H9 (cell line): Measurements from ENCODE around the gene PRX. TPM values are rescaled to one million over a fixed set of nuclear protein-coding genes. Genes with fewer than 3 reads are reported as not detected.

Source experiments
- DNase-seq: peaks from one replicate; pipeline ENCODE4 v3.0.0-alpha.2; 2017
- H2AFZ ChIP-seq: one replicate; pipeline ENCODE4 v1.6.1; 2013; ENCODE audit warnings: mild to moderate bottlenecking, low read length, control low read depth, moderate library complexity
- H2AK5ac ChIP-seq: 2 replicates; pipeline ENCODE4 v1.6.1; 2013; ENCODE audit warnings: low read length, control low read depth, mixed read lengths; ENCODE audit not compliant: insufficient read length
- H2BK120ac ChIP-seq: one replicate; pipeline ENCODE4 v1.6.1; 2013; ENCODE audit warnings: low read depth, mild to moderate bottlenecking, low read length, control low read depth, inconsistent platforms; ENCODE audit not compliant: poor library complexity, severe bottlenecking
- H2BK12ac ChIP-seq: 2 replicates; pipeline ENCODE4 v1.6.1; 2013; ENCODE audit warnings: low read length, control low read depth, mixed read lengths, low read depth; ENCODE audit not compliant: insufficient read length
- H2BK15ac ChIP-seq: 2 replicates; pipeline ENCODE4 v1.6.1; 2013; ENCODE audit warnings: low read depth, low read length, control low read depth
- H2BK20ac ChIP-seq: one replicate; pipeline ENCODE4 v1.6.1; 2013; ENCODE audit warnings: low read depth, mild to moderate bottlenecking, low read length, control low read depth, inconsistent platforms; ENCODE audit not compliant: poor library complexity, severe bottlenecking
- H2BK5ac ChIP-seq: 2 replicates; pipeline ENCODE4 v1.6.1; 2013; ENCODE audit warnings: low read length, control low read depth, mixed read lengths; ENCODE audit not compliant: insufficient read length
- H3K14ac ChIP-seq: 2 replicates; pipeline ENCODE4 v1.6.1; 2013; ENCODE audit warnings: low read length, control low read depth; ENCODE audit not compliant: insufficient read depth
- H3K18ac ChIP-seq: 2 replicates; pipeline ENCODE4 v1.6.1; 2013; ENCODE audit warnings: low read depth, mild to moderate bottlenecking, mixed read lengths, low read length, control low read depth; ENCODE audit not compliant: insufficient read length
- H3K23ac ChIP-seq: 2 replicates; pipeline ENCODE4 v1.6.1; 2013; ENCODE audit warnings: low read length, control low read depth, mixed read lengths, low read depth; ENCODE audit not compliant: insufficient read length
- H3K23me2 ChIP-seq: 2 replicates; pipeline ENCODE4 v1.6.1; 2013; ENCODE audit warnings: low read depth, mild to moderate bottlenecking, mixed read lengths, low read length, control low read depth; ENCODE audit not compliant: insufficient read length, poor library complexity, severe bottlenecking
- H3K27ac ChIP-seq: 2 replicates; pipeline ENCODE4 v1.5.1; 2013; ENCODE audit warnings: low read length, control low read depth, mixed read lengths, low read depth; ENCODE audit not compliant: insufficient read length
- H3K27me3 ChIP-seq: 2 replicates; pipeline ENCODE4 v1.6.1; 2013; ENCODE audit warnings: low read length, control low read depth, inconsistent platforms; ENCODE audit not compliant: insufficient read depth
- H3K4ac ChIP-seq: 2 replicates; pipeline ENCODE4 v1.6.1; 2013; ENCODE audit warnings: low read depth, mild to moderate bottlenecking, control low read depth, inconsistent platforms, low read length, moderate library complexity
- H3K4me1 ChIP-seq: 2 replicates; pipeline ENCODE4 v1.6.1; 2013; ENCODE audit warnings: low read length, control low read depth, inconsistent platforms; ENCODE audit not compliant: insufficient read depth
- H3K4me2 ChIP-seq: 2 replicates; pipeline ENCODE4 v1.6.1; 2013; ENCODE audit warnings: low read length, control low read depth, mixed read lengths; ENCODE audit not compliant: insufficient read length, insufficient read depth
- H3K56ac ChIP-seq: 2 replicates; pipeline ENCODE4 v1.6.1; 2013; ENCODE audit warnings: low read depth, mild to moderate bottlenecking, mixed read lengths, low read length, control low read depth; ENCODE audit not compliant: insufficient read length
- H3K79me1 ChIP-seq: 2 replicates; pipeline ENCODE4 v1.6.1; 2013; ENCODE audit warnings: low read depth, mild to moderate bottlenecking, moderate library complexity, low read length, control low read depth, inconsistent platforms; ENCODE audit not compliant: insufficient read depth, poor library complexity, severe bottlenecking
- H3K79me2 ChIP-seq: 2 replicates; pipeline ENCODE4 v1.6.1; 2013; ENCODE audit warnings: low read length, control low read depth, inconsistent platforms; ENCODE audit not compliant: insufficient read depth
- H3K9ac ChIP-seq: 2 replicates; pipeline ENCODE4 v1.6.1; 2013; ENCODE audit warnings: low read length, control low read depth, mixed read lengths; ENCODE audit not compliant: insufficient read length; ENCODE audit errors: extremely low read depth
- H3K9me3 ChIP-seq: one replicate; pipeline ENCODE4 v1.6.1; 2013; ENCODE audit warnings: low read depth, low read length, inconsistent platforms; ENCODE audit not compliant: control insufficient read depth
- H3T11ph ChIP-seq: one replicate; pipeline ENCODE4 v1.6.1; 2013; ENCODE audit warnings: mild to moderate bottlenecking, low read length, control low read depth, inconsistent platforms
- H4K20me1 ChIP-seq: one replicate; pipeline ENCODE4 v1.6.1; 2013; ENCODE audit not compliant: control insufficient read depth, insufficient read length, insufficient read depth
- H4K5ac ChIP-seq: 2 replicates; pipeline ENCODE4 v1.6.1; 2013; ENCODE audit warnings: low read depth, mild to moderate bottlenecking, mixed read lengths, low read length, control low read depth; ENCODE audit not compliant: insufficient read length
- H4K8ac ChIP-seq: replicated peaks from 2 replicates; pipeline ENCODE4 v1.6.1; 2013; ENCODE audit warnings: low read length, control low read depth, mixed read lengths, low read depth; ENCODE audit not compliant: insufficient read length
- H4K91ac ChIP-seq: 2 replicates; pipeline ENCODE4 v1.6.1; 2013; ENCODE audit warnings: low read depth, mild to moderate bottlenecking, moderate library complexity, mixed read lengths, low read length, control low read depth; ENCODE audit not compliant: insufficient read length
- H3K27ac Mint-ChIP-seq, 3 experiments: 2 replicates in 2 of 3; 3 replicates in 1 of 3; pipeline ENCODE4 v1.8.0; 2020 to 2021; ENCODE audit warnings: mixed read lengths in 3 of 3, mild to moderate bottlenecking in 1 of 3, moderate library complexity in 1 of 3
- H3K27me3 Mint-ChIP-seq: 2 replicates; pipeline ENCODE4 v1.8.0; 2021; ENCODE audit warnings: low read depth, mild to moderate bottlenecking, moderate library complexity, mixed read lengths
- H3K36me3 Mint-ChIP-seq, 3 experiments: 2 replicates in 2 of 3; 3 replicates in 1 of 3; pipeline ENCODE4 v1.8.0; 2020 to 2021; ENCODE audit warnings: low read depth in 3 of 3, mixed read lengths in 3 of 3; ENCODE audit not compliant: insufficient read depth in 1 of 3
- H3K4me1 Mint-ChIP-seq, 2 experiments: 2 replicates each; pipeline ENCODE4 v1.8.0; 2020; ENCODE audit warnings: mixed read lengths in 2 of 2
- H3K4me3 Mint-ChIP-seq, 2 experiments: 2 replicates in 1 of 2; 3 replicates in 1 of 2; pipeline ENCODE4 v1.8.0; 2020 to 2021; ENCODE audit warnings: mild to moderate bottlenecking in 2 of 2, mixed read lengths in 2 of 2, moderate library complexity in 1 of 2
- H3K9me3 Mint-ChIP-seq, 2 experiments: 2 replicates in 1 of 2; 3 replicates in 1 of 2; pipeline ENCODE4 v1.8.0; 2020; ENCODE audit warnings: mild to moderate bottlenecking in 2 of 2, mixed read lengths in 2 of 2, moderate library complexity in 1 of 2
- CTCF ChIP-seq: fragments of 200-600 bp; sonication (generic); conservative IDR thresholded peaks from 3 replicates; pipeline ENCODE4 v1.8.0; 2021; ENCODE audit warnings: antibody characterized with exemption, mild to moderate bottlenecking
- WGBS: extraction: QIAGEN DNeasy Blood & Tissue Kit; methylation state at CpG from one replicate; pipeline ENCODE4 v1.1.7; 2013; ENCODE audit warnings: missing lambda C conversion rate, low lambda C conversion rate, mixed read lengths; ENCODE audit not compliant: insufficient read length; ENCODE audit errors: extremely low coverage; 5-methylcytosine and 5-hydroxymethylcytosine counted together
- total RNA-seq: library from RNA; stranded (reverse); gene quantifications from 2 replicates; pipeline ENCODE4 v1.2.1, GENCODE V29; 2021

Gene PRX
- total RNA-seq, 1 experiment from 2014 or later: 4.0 TPM

- H4K91ac ChIP-seq: no peak overlapping the region
Observed at GRCh38 chr19:40419066-40419612, 6.0 kb upstream of the PRX start.

More at GRCh38 chr19:40419066-40419612, 6.0 kb upstream of the PRX start:
- TF ChIP-seq CTCF: no peak
- Histone ChIP-seq H3K9me3 (no peaks in the 10 kb centered on the region), H3K4me1 (no peaks in the 10 kb centered on the region; the same call in 1 of the 2 replicates), H3K4me2 (no peak overlapping the region), H2BK5ac (no peak overlapping the region), H3K79me2 (no peaks in the 10 kb centered on the region), H2BK12ac (no peak overlapping the region), H4K5ac (no peak overlapping the region), H3K27ac (no peak overlapping the region), H2BK120ac (no peak overlapping the region), H2BK15ac (no peak overlapping the region), H3K18ac (no peak overlapping the region), H2BK20ac (no peak overlapping the region), H3K79me1 (no peaks in the 10 kb centered on the region), H3K23ac (no peak overlapping the region), H3K56ac (no peak overlapping the region), H3K23me2 (peaks cover 3% of the 10 kb centered on the region), H4K20me1 (no peaks in the 10 kb centered on the region), H3K9ac (no peak overlapping the region), H2AFZ (no peak overlapping the region), H2AK5ac (no peak overlapping the region), H3T11ph (no peak overlapping the region), H3K4ac (no peak overlapping the region), H3K14ac (no peak overlapping the region), H3K27me3 (no peaks in the 10 kb centered on the region), H4K8ac (no peak overlapping the region)
- H3K27me3 Mint-ChIP-seq: peaks cover 7% of the 10 kb centered on the region
- peak; percentile 33 for DNase-seq
- peak overlapping the region in 1 of 2 experiments; percentile 4; a peak in 1 of 5 replicates for H3K4me3 Mint-ChIP-seq
- H3K36me3 Mint-ChIP-seq: peaks cover 0 to 5% (median 4%) of the 10 kb centered on the region in 3 experiments; a peak in 3 of 7 replicates
- WGBS: no CpG with 5 or more reads among the region's 5 CpGs
- peaks cover 0 to 3% of the 10 kb centered on the region in 2 experiments; a peak in 1 of 5 replicates for H3K9me3 Mint-ChIP-seq
- peak overlapping the region in 1 of 3 experiments; percentile 6; a peak in 3 of 7 replicates for H3K27ac Mint-ChIP-seq
- H3K4me1 Mint-ChIP-seq: peaks cover 17 to 29% of the 10 kb centered on the region in 2 experiments
